ENCODE results near the gene KCNIP4. TPM values are rescaled to one million over a fixed set of nuclear protein-coding genes. Genes with fewer than 3 reads are reported as not detected.

KCNIP4 gene
- total and polyA plus RNA-seq, 2 of the 8 experiments (the other 6 are each of a cell fraction or from before 2014, with no cell fraction given): 0.06 TPM; not detected in 1

GRCh38 chr4:21709761-21710160 lies 238.8 kb downstream of the KCNIP4 start (continued):
- TF ChIP-seq RXRA (IDR thresholded peaks at IDR 0.05; ENCODE audit: insufficient read depth, low read depth, low read length) (no peak), CEBPB (IDR thresholded peaks at IDR 0.05; ENCODE audit: low read depth, low read length) (no peak), FOSL1 (IDR thresholded peaks at IDR 0.05; ENCODE audit: insufficient read depth, low read depth, low read length) (no peak)

All from H1 (cell line).